ENCODE results near the gene CXXC5.
"Not testable (repeated sequence)": the region's sequence is repeated elsewhere in the genome, so short reads cannot be mapped to it uniquely, and the experiment has no call there.

Gene CXXC5

DNA sequence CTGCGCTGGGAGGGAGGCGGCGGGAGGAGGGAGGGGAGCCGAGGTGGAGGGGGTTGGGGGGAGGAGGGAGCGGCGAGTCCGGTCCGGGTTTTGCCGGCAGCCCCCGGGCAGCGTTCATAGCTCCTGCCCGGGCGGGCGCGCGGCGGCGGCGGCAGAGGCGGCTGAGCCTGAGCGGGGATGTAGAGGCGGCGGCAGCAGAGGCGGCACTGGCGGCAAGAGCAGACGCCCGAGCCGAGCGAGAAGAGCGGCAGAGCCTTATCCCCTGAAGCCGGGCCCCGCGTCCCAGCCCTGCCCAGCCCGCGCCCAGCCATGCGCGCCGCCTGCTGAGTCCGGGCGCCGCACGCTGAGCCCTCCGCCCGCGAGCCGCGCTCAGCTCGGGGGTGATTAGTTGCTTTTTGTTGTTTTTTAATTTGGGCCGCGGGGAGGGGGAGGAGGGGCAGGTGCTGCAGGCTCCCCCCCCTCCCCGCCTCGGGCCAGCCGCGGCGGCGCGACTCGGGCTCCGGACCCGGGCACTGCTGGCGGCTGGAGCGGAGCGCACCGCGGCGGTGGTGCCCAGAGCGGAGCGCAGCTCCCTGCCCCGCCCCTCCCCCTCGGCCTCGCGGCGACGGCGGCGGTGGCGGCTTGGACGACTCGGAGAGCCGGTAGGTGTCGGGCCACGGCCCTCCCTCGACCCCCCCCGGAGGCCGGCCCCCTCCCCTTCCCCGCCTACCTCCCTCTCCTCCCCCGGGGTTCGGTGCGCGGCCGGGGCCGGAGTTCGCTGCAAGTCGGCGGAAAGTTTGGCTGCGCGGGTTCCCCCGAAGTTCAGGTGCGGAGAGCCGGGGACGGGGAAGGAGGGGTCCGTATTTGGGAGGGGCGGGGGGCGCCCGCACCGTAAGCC is at the start of gene CXXC5:
Gene CXXC5, plus strand, starts transcription at position 145 of the 877 bp plus-strand sequence. CDS start 32,175 bp downstream, outside the sequence.
- Histone ChIP-seq H3K36me3 (ENCODE audit: insufficient read depth, low read length) (no peaks in the 10 kb centered on the region), H3K27me3 (ENCODE audit: insufficient read depth, low read length) (no peaks in the 10 kb centered on the region), H3K9me3 (ENCODE audit: low read length) (no peaks in the 10 kb centered on the region), H2AFZ (ENCODE audit: low read depth, low read length) (peak within 1 kb of the TSS; percentile 80), H3K4me1 (ENCODE audit: insufficient read depth, low read length) (peaks cover 50% of the 10 kb centered on the region), H3K4me3 (ENCODE audit: low read length) (peak within 1 kb of the TSS; percentile 95)

DNA sequence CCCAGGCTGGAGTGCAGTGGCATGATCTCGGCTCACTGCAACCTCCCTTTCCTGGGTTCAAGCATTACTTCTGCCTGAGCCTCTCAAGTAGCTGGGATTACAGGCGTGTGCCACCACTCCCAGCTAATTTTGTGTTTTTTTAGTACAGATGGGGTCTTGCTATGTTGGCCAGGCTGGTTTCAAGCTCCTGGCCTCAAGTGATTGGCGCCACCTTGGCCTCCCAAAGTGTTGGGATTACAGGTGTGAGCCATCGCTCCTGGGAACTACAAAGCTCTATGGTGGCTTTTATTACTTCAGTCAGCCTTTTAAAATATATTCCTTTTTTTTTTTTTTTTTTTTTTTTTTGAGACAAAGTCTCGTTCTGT is 49.6 kb upstream of the CXXC5 start:
- not testable (repeated sequence) for H2AFZ ChIP-seq (ENCODE audit: low read depth, low read length); H3K9me3 ChIP-seq (ENCODE audit: low read length); H3K27me3 ChIP-seq (ENCODE audit: insufficient read depth, low read length); H3K4me1 ChIP-seq (ENCODE audit: insufficient read depth, low read length); H3K4me3 ChIP-seq (ENCODE audit: low read length)
- peaks cover 37% of the 10 kb centered on the region for H3K36me3 ChIP-seq (ENCODE audit: insufficient read depth, low read length)

DNA sequence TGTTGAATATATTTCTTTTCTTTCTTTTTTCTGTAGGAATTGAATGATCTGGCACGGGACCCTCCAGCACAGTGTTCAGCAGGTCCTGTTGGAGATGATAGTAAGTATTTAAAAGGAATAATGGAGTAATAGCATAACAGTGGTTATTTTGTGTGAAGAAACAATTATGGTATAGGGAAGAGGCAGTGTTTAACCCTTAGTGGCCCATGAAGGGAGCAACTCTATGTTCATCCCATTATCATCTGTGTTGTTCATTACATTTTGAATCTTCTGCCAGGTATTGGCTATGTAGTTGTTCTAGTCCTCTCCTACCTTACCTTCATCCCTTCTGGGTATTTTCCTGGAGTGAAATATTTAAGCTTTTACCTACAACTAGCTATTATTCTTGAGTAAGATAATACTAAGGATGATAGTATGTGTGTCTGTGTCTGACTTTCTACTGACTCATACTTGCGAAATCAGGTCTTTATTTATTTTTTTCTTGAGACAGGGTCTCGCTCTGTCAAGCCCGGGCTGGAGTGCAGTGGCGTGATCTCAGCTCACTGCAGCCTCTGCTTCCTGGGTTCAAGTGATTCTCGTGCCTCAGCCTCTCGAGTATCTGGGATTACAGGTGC is 47.7 kb upstream of the CXXC5 start:
- Histone ChIP-seq H3K36me3 (ENCODE audit: insufficient read depth, low read length) (peaks cover 45% of the 10 kb centered on the region), H3K4me1 (ENCODE audit: insufficient read depth, low read length) (no peaks in the 10 kb centered on the region), H3K27me3 (ENCODE audit: insufficient read depth, low read length) (no peaks in the 10 kb centered on the region), H3K4me3 (ENCODE audit: low read length) (no peak overlapping the region), H2AFZ (ENCODE audit: low read depth, low read length) (no peak overlapping the region), H3K9me3 (ENCODE audit: low read length) (no peaks in the 10 kb centered on the region)

DNA sequence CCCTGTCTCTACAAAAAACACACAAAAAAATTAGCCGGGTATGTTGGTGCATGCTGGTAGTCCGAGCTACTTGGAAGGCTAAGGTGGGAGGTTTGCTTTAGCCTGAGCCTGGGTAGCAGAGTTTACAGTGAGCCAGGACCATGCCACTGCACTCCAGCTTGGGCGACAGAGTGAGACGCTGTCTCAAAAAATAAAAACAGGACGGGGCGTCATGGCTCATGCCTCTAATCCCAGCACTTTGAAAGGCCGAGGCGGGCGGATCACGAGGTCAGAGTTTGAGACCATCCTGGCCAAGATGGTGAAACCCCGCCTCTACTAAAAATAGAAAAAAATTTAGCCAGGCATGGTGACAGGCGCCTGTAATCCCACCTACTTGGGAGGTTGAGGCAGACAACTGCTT is 46.7 kb upstream of the CXXC5 start:
- no peaks in the 10 kb centered on the region for H3K4me1 ChIP-seq (ENCODE audit: insufficient read depth, low read length)
- H2AFZ ChIP-seq (ENCODE audit: low read depth, low read length), result no peak overlapping the region
- no peak overlapping the region for H3K4me3 ChIP-seq (ENCODE audit: low read length)
- no peaks in the 10 kb centered on the region for H3K27me3 ChIP-seq (ENCODE audit: insufficient read depth, low read length)
- no peaks in the 10 kb centered on the region for H3K9me3 ChIP-seq (ENCODE audit: low read length)
- H3K36me3 ChIP-seq (ENCODE audit: insufficient read depth, low read length), result peaks cover 53% of the 10 kb centered on the region

DNA sequence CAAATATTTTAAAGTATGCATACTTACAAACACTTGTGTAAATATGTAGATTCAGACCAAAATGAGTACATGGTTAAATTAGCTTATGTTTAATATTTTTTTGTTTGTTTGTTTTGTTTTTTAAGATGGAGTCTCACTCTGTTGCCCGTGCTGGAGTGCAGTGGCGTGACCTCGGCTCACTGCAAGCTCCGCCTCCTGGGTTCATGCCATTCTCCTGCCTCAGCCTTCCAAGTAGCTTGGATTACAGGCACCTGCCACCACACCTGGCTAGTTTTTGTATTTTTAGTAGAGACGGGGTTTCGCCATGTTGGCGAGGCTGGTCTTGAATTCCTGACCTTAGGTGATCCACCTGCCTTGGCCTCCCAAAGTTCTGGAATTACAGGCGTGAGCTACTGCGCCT is 46.2 kb upstream of the CXXC5 start:
- H3K27me3 ChIP-seq (ENCODE audit: insufficient read depth, low read length); H3K4me3 ChIP-seq (ENCODE audit: low read length); H3K9me3 ChIP-seq (ENCODE audit: low read length); H3K4me1 ChIP-seq (ENCODE audit: insufficient read depth, low read length); H2AFZ ChIP-seq (ENCODE audit: low read depth, low read length): not testable (repeated sequence)
- H3K36me3 ChIP-seq (ENCODE audit: insufficient read depth, low read length), result peaks cover 56% of the 10 kb centered on the region

DNA sequence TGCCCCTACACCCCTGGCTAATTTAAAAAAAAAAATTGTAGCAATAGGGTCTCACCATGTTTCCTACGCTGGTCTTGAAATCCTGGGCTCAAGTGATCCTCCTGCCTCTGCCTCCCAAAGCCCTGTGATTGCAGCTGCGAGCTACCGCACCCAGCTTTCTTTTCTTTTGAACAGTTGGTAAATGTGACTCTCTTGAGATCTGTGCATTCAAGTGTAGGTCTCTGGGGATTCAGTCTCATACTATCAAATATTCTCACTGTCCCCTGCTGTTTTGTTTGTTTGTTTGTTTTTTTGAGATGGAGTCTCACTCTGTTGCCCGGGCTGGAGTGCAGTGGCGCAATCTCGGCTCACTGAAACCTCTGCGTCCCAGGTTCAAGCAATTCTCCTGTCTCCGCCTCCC is 42.3 kb upstream of the CXXC5 start:
- Histone ChIP-seq H3K36me3 (ENCODE audit: insufficient read depth, low read length) (peaks cover 54% of the 10 kb centered on the region), H3K27me3 (ENCODE audit: insufficient read depth, low read length) (no peaks in the 10 kb centered on the region), H2AFZ (ENCODE audit: low read depth, low read length) (no peak overlapping the region), H3K4me1 (ENCODE audit: insufficient read depth, low read length) (no peaks in the 10 kb centered on the region), H3K4me3 (ENCODE audit: low read length) (no peak overlapping the region), H3K9me3 (ENCODE audit: low read length) (no peaks in the 10 kb centered on the region)

DNA sequence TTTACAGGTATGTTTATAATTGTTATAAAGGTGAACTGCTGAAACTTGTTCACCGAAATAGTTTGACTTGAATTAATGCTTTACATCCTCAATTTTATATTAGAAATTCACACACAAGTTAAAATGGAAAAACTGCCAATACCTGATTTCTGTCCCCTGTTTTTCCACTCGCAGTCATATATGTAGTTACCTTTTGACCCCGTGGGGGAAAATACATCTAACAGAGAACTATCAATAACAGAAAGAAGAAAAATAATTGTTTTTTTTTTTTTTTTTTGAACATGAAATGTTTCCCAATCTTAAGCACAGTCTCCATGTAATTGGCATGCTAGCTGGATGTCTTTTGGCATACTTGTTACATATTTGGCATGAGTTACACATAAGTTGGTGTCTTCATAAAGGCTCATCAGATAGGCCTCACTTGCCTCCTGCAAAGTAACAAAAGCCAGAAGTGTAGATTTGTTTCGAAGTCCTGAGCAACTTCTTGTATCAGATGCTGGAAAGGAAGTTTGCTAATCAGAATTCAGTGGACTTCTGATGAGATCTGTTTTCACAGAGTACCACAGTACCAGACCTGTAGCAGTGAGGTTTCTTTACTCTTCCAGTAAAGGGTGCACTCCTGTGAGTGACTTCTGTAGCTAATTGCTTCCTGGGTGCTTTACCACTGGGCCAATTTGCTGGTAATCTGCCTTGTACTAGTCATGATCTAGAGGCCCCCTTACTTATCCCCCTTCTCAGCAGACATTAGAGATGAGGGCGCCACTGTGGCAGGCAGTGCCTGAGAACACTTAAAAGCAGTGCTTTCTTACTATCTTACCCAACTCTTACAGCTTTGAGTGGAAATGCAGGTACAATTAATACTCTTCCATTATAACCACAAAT is 36.2 kb upstream of the CXXC5 start:
- Histone ChIP-seq H2AFZ (ENCODE audit: low read depth, low read length) (no peak overlapping the region), H3K36me3 (ENCODE audit: insufficient read depth, low read length) (peaks cover 39% of the 10 kb centered on the region)

DNA sequence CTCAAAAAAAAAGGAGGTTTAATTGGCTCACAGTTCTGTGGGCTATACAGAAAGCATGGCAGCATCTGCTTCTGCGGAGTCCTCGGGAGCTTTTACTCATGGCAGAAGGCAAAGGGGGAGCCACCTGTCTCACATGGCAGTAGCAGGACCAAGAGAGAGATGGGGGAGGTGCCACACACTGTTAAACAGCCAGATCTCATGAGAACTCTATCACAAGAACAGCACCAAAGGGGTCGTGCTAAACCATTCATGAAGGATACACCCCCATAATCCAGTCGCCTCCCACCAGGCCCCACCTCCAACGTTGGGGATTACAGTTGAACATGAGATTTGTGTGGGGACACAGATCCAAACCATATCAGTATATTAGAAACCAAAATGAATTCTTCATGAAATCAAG is 28.3 kb upstream of the CXXC5 start:
- no peaks in the 10 kb centered on the region for H3K27me3 ChIP-seq (ENCODE audit: insufficient read depth, low read length)
- peaks cover 61% of the 10 kb centered on the region for H3K36me3 ChIP-seq (ENCODE audit: insufficient read depth, low read length)
- H3K4me3 ChIP-seq (ENCODE audit: low read length), result no peak overlapping the region
- no peak overlapping the region for H2AFZ ChIP-seq (ENCODE audit: low read depth, low read length)
- no peaks in the 10 kb centered on the region for H3K9me3 ChIP-seq (ENCODE audit: low read length)
- no peaks in the 10 kb centered on the region for H3K4me1 ChIP-seq (ENCODE audit: insufficient read depth, low read length)

More for the DNA sequence above, 36.2 kb upstream of the CXXC5 start:
- H3K4me3 ChIP-seq (ENCODE audit: low read length), result no peak overlapping the region
- H3K9me3 ChIP-seq (ENCODE audit: low read length), result no peaks in the 10 kb centered on the region
- H3K4me1 ChIP-seq (ENCODE audit: insufficient read depth, low read length), result no peaks in the 10 kb centered on the region
- no peaks in the 10 kb centered on the region for H3K27me3 ChIP-seq (ENCODE audit: insufficient read depth, low read length)

DNA sequence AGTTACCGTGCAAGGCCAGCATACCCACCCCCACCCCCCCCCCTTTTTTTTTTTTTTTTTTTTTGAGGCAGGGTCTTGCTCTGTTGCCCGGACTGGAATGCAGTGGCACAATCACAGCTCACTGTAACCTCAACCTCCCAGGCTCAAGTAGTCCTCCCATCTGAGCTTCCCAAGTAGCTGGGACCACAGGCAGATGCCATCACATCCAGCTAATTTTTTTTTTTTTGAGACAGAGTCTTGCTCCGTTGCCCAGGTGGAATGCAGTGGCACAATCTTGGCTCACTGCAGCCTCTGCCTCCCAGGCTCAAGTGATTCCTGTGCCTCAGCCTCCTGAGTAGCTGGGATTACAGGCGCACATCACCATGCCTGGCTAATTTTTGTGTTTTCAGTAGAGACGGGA is 22.8 kb upstream of the CXXC5 start:
- H3K36me3 ChIP-seq (ENCODE audit: insufficient read depth, low read length), result peaks cover 78% of the 10 kb centered on the region
- H2AFZ ChIP-seq (ENCODE audit: low read depth, low read length); H3K4me3 ChIP-seq (ENCODE audit: low read length); H3K9me3 ChIP-seq (ENCODE audit: low read length); H3K27me3 ChIP-seq (ENCODE audit: insufficient read depth, low read length); H3K4me1 ChIP-seq (ENCODE audit: insufficient read depth, low read length): not testable (repeated sequence)

DNA sequence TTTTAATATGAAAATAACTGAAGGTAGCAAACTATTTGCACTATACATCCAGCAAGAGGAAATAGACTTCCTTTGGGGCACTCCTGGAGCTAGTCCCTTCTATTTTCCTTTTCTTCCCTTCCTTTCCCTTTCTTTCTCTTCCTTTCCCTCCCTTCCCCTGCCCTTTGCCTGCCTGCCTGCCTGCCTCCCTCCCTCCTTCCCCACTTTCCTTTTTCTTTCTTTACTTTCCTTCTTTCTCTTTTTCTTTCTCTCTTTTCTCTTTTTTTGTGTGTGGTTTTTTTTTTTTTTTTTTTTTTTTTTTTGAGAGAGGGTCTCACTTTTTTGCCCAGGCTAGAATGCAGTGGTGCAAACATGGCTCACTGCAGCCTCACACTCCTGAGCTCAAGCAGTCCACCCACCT is 17.3 kb upstream of the CXXC5 start:
- Histone ChIP-seq H3K36me3 (ENCODE audit: insufficient read depth, low read length) (peaks cover 43% of the 10 kb centered on the region), H3K9me3 (ENCODE audit: low read length) (no peaks in the 10 kb centered on the region), H3K4me3 (ENCODE audit: low read length) (no peak overlapping the region), H3K4me1 (ENCODE audit: insufficient read depth, low read length) (peaks cover 10% of the 10 kb centered on the region), H3K27me3 (ENCODE audit: insufficient read depth, low read length) (no peaks in the 10 kb centered on the region), H2AFZ (ENCODE audit: low read depth, low read length) (no peak overlapping the region)

DNA sequence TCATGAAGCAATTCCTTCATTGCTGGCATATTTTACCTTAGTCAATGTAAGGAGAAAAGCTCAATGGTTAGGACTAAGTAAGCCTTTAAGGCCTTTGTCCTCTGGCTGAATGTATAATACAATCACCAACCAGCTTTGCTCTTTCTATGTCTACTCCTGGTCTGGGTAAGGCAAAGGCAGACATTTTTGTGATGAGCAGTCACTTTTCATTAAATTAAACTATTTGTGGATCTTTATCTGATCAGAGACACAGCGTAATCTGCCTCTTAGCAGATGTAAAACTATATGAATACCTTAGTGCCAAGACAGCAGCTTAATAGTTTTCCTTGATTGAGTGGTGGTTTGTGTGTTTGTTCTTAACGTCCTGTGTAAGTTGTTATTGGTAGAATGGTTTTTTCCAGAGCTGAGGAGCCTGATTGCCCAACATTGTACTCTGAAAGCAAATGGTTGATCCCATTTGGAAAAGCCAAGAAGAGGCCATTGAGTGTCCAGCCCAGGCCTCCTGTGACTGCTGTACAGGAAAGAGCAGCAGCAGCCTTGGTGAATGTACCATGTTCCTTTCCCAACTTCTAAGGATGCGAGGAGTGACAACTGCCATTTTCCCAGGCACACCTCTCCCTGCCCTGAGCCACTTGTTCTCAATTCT is 16.5 kb upstream of the CXXC5 start:
- Histone ChIP-seq H2AFZ (ENCODE audit: low read depth, low read length) (no peak overlapping the region), H3K36me3 (ENCODE audit: insufficient read depth, low read length) (peaks cover 36% of the 10 kb centered on the region), H3K27me3 (ENCODE audit: insufficient read depth, low read length) (no peaks in the 10 kb centered on the region), H3K4me3 (ENCODE audit: low read length) (no peak overlapping the region), H3K4me1 (ENCODE audit: insufficient read depth, low read length) (peaks cover 17% of the 10 kb centered on the region), H3K9me3 (ENCODE audit: low read length) (no peaks in the 10 kb centered on the region)

DNA sequence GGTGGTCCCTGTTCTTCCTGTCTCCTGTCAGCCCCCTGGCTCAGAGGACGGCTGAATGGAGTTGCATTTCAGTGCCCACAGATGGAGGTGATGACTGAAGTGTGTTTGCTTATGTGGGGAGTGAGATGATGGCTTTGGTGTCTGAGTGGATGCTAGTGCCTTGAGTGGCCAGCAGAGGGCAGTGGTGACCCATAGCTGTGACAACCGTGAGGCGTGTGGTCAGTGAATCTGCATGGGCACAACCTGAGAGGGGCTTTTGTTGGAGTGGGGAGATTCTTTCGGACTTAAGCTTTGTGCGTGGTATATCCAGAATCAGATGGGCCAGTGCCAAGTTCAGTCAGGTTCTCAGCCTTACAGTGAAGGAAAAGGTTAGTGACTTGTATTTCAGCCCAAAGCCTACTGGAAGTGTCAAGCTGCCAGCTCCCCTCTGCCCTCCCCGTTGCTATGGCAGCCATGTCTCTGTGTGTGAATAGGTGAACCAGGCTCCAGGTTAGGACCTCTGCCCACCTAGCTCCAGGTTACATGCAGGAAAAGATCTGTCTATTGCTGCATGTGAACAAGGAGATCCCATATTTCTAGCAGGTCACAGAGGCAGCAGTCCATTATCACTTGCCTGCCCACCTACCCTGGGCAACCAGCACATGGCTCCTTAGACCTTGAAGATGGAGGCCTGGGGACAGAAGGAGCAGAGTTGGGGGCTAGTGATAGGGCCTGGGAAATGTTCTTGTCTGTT is 14.7 kb upstream of the CXXC5 start:
- Histone ChIP-seq H3K4me3 (ENCODE audit: low read length) (no peak overlapping the region), H3K9me3 (ENCODE audit: low read length) (no peaks in the 10 kb centered on the region), H2AFZ (ENCODE audit: low read depth, low read length) (no peak overlapping the region), H3K27me3 (ENCODE audit: insufficient read depth, low read length) (no peaks in the 10 kb centered on the region), H3K36me3 (ENCODE audit: insufficient read depth, low read length) (peaks cover 17% of the 10 kb centered on the region), H3K4me1 (ENCODE audit: insufficient read depth, low read length) (peaks cover 30% of the 10 kb centered on the region)

All from neuron (in vitro differentiated cells).